ENCODE data around the gene FUT3.
"Not testable (repeated sequence)": the region's sequence is repeated elsewhere in the genome, so short reads cannot be mapped to it uniquely, and the experiment has no call there.

FUT3 gene

GRCh38 chr19:5881543-5882299 is 30.5 kb upstream of the FUT3 start:
- no peak for DNase-seq

- DNase-seq, result no peak
These were observed 29.4 kb upstream of the FUT3 start for GRCh38 chr19:5880604-5881078.

- DNase-seq, result no peak
These were observed 28.9 kb upstream of the FUT3 start for GRCh38 chr19:5880196-5880595.

GRCh38 chr19:5877882-5878281 is 26.6 kb upstream of the FUT3 start:
- DNase-seq, result no peak

GRCh38 chr19:5877427-5877826 is 26.2 kb upstream of the FUT3 start:
- no peak for DNase-seq

GRCh38 chr19:5874496-5874895 is 23.2 kb upstream of the FUT3 start:
- DNase-seq, result not testable (repeated sequence)

- DNase-seq, result no peak
These were observed 22.5 kb upstream of the FUT3 start for GRCh38 chr19:5873617-5874199.

GRCh38 chr19:5870986-5871394 is 19.7 kb upstream of the FUT3 start:
- no peak for DNase-seq

- no peak for DNase-seq
These were observed 16.2 kb upstream of the FUT3 start for GRCh38 chr19:5867201-5868136.

GRCh38 chr19:5865772-5866171 is 14.5 kb upstream of the FUT3 start:
- DNase-seq, result no peak

- no peak for DNase-seq
These were observed 13.7 kb upstream of the FUT3 start for GRCh38 chr19:5864725-5865486.

GRCh38 chr19:5864013-5864720 is 12.9 kb upstream of the FUT3 start:
- DNase-seq, result no peak

GRCh38 chr19:5863030-5863665 is 11.9 kb upstream of the FUT3 start:
- no peak for DNase-seq

- no peak for DNase-seq
These were observed 6.2 kb upstream of the FUT3 start for GRCh38 chr19:5857203-5858081.

- DNase-seq, result not testable (repeated sequence)
These were observed 3.9 kb upstream of the FUT3 start for GRCh38 chr19:5855151-5855550.

GRCh38 chr19:5854121-5854520 is 2.9 kb upstream of the FUT3 start:
- not testable (repeated sequence) for DNase-seq

GRCh38 chr19:5850743-5851293 is 431 bp downstream of the FUT3 start:
- no peak for DNase-seq

- DNase-seq, result no peak
These were observed 1.1 kb downstream of the FUT3 start for GRCh38 chr19:5850189-5850588.

GRCh38 chr19:5848621-5849020 is 2.6 kb downstream of the FUT3 start:
- not testable (repeated sequence) for DNase-seq

- not testable (repeated sequence) for DNase-seq
These were observed 3.4 kb downstream of the FUT3 start for GRCh38 chr19:5847846-5848245.

Measured in stimulated activated naive CD4-positive, alpha-beta T cell (primary cell).